C4-2B (cell line): ENCODE results near the gene NCK1.

Experiments
- ZFX ChIP-seq: fragments of 450-650 bp; IDR thresholded peaks from 2 replicates; pipeline ENCODE4 v1.6.1; 2017
- TF ChIP-seq, protein P1 (sequence below): fragments of 450-650 bp; conservative IDR thresholded peaks from 2 replicates; pipeline ENCODE4 v1.5.1; 2017; ENCODE audit warnings: mild to moderate bottlenecking

DNA sequence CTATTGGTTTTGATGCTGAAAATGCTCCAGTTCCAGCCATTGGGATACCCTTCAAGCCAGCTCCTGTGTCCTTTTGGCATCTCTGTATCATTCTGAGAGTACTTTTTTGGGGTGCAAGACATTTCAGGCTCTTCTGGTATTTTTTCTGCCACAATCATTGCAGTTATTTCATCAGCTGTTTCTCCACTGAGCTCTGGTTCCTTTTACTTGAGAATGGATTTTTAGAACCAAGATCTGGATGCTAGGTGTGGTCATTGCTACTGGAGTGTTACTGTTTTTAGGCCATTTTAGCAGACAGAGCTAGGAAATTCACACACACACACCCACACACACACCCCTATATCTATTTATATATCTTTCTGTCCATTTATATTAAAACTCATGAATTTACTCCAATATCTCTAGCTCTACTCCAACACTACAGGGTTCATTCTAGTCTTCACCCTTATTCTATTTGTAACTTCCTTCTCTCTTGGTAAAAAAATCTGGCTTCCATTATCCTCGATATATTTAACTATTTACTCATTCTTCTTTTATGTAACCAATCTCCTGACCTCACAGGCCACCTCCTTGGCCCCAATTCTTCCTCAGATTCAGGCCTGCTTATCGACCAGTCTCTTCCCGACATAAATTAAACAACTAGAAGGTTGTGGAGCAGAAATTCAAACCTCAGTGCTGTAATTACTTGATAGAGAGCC, 26.0 kb upstream of the NCK1 start:
- TF ChIP-seq, protein P1, sequence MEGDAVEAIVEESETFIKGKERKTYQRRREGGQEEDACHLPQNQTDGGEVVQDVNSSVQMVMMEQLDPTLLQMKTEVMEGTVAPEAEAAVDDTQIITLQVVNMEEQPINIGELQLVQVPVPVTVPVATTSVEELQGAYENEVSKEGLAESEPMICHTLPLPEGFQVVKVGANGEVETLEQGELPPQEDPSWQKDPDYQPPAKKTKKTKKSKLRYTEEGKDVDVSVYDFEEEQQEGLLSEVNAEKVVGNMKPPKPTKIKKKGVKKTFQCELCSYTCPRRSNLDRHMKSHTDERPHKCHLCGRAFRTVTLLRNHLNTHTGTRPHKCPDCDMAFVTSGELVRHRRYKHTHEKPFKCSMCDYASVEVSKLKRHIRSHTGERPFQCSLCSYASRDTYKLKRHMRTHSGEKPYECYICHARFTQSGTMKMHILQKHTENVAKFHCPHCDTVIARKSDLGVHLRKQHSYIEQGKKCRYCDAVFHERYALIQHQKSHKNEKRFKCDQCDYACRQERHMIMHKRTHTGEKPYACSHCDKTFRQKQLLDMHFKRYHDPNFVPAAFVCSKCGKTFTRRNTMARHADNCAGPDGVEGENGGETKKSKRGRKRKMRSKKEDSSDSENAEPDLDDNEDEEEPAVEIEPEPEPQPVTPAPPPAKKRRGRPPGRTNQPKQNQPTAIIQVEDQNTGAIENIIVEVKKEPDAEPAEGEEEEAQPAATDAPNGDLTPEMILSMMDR: no peak
- no peak for TF ChIP-seq ZFX
